GM18873 (cell line): ENCODE measurements around the gene SIRT6.
"Not testable (repeated sequence)": the region's sequence is repeated elsewhere in the genome, so short reads cannot be mapped to it uniquely, and the experiment has no call there.

Source experiments
- ATAC-seq: cut with Tn5 transposase; IDR thresholded peaks from one replicate; pipeline ENCODE4 v1.9.1; 2021; ENCODE audit warnings: mild to moderate bottlenecking, moderate library complexity, moderate number of reproducible peaks; ENCODE audit not compliant: unreplicated experiment, low FRiP score

SIRT6 gene

DNA sequence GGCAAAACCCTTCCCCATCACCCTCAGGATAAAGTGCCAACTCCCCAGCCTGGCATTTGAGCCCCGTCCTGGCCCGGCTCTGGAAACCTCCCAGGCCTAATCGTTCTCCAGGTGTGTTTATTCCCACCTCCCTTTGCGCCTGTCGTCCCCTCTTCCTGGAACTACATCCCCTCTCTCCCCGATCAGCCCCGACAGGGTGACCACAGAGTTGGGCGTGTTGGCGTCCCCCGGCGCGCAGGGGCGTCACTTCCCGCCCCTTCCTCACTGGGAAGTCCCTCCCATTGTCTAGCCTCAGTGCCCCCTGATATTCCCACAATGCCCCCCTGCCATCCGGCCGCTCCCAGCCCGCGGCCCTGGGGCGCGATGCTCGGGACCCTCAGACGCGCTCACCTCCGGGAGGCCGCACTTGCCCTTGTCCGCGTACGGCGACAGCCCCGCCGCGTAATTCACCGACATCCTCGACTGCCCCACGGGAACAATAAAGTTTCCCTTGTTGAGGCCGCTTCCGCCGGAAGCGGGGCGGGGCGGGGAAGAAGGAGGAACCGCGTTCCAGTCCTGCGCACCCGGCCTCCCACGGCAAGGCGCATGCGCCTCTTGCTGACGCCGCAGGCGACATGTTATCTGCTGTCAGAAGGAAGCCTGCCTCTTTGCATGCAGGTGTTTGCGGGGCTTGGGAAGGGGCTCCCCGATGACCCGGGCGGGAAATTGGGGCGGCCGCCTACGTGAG is at the start of gene SIRT6, which contains the start of gene ANKRD24:
TSS of gene SIRT6 (minus strand) at position 480 of the 727 bp plus-strand sequence. CDS start at position 456, 24 bp downstream.
TSS of gene ANKRD24 (plus strand) at position 606 of the 727 bp plus-strand sequence. CDS start 3,737 bp downstream, outside the sequence.
- ATAC-seq = peak; percentile 52

DNA sequence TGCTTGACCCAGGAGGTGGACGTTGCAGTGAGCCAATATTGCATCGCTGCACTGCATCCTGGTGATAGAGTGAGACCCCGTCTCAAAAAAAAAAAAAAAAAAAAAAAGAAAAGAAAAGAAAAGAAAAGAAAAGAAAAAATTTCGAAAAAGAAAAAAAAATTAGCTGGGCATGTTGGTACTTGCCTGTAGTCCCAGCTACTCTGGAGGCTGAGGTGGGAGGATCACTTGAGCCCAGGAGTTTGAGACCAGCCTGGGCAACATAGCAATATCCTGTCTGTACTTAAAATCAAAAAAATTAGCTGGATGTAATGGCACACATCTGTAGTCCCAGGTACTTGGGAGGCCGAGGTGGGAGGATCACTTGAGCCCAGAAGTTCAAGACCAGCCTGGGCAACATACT is 49.8 kb upstream of the SIRT6 start:
- ATAC-seq = not testable (repeated sequence)

DNA sequence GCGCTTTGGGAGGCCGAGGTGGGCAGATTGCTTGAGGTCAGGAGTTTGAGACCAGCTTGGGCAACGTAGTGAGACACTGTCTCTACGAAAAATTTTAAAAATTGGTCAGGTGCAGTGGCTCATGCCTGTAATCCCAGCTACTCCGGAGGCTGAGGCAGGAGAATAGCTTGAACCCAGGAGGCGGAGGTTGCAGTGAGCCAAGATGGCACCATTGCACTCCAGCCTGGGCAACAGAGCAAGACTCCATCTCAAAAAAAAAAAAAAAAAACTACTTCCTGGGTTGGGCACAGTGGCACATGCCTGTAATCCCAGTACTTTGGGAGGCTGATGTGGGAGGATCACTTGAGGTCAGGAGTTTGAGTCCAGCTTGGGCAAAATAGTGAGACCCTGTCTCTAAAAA is 49.2 kb upstream of the SIRT6 start:
- not testable (repeated sequence) for ATAC-seq

DNA sequence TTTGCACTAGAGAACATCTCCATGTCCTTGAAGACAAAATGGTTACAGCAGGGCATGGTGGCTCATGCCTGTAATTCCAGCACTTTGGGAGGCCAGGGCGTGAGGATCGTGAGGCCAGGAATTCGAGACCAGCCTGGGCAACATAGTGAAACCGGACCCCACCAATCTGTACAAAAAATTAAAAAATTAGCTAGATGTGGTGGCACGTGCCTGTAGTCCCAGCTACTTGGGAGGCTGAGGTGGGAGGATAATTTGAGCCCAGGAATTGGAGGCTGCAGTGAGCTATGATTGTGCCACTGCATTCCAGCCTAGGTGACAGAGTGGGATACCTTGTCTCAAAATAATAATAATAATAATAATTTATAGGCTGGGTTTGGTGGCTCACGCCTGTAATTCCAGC is 47.9 kb upstream of the SIRT6 start:
- ATAC-seq = not testable (repeated sequence)

DNA sequence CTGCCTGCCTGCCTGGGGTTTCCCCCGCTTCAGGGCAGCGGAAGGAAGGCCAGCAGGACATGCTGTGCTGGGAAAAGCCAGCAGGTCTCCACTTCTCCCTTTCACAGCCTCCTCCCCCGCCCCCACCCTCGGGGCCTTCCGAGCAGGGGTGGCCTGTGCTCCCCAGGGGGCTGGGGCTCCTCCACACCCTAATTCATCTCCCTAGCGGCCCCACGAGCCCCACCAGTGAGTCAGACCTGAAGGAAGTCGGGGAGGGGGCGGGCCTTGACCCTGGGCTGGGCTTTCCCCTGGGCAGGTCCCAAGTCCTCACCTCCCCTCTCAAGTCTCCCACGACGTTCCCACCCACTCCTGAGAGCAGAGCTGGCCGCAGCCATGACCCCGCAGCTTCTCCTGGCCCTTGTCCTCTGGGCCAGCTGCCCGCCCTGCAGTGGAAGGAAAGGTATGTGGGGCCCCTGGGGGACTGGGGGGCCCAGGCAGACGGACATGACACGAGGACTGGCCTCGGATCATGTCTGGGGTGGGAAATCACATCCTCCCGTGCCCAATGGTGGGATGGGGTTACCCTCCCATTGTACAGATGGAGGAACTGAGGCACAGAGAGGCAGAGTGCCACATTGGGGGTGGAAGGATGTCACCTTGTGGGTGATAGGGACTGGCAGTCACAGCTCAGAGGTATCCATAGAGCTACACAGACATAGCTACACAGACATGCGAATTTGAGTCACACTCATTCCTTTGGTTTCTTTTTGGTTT is 47.0 kb upstream of the SIRT6 start, which contains the start of gene EBI3:
TSS of gene EBI3 (plus strand) at position 345 of the 753 bp plus-strand sequence. CDS start at position 373, 28 bp downstream.
- peak; percentile 51 for ATAC-seq

DNA sequence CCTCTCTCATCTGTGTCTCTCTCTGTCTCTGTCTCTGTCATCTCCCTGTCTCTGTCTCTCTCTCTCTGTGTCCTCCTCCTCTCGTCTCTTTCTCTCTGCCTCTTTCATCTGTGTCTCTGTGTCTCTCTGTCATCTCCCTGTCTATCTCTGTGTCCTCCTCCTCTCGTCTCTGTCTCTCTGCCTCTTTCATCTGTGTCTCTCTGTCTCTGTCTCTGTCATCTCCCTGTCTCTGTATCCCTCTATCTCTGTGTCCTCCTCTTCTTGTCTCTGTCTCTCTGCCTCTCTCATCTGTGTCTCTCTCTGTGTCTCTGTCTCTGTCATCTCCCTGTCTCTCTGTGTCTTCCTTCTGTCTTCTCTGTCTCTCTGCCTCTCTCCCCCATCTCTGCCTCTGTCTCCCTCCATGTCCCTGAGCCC is 46.4 kb upstream of the SIRT6 start:
- ATAC-seq = no peak

DNA sequence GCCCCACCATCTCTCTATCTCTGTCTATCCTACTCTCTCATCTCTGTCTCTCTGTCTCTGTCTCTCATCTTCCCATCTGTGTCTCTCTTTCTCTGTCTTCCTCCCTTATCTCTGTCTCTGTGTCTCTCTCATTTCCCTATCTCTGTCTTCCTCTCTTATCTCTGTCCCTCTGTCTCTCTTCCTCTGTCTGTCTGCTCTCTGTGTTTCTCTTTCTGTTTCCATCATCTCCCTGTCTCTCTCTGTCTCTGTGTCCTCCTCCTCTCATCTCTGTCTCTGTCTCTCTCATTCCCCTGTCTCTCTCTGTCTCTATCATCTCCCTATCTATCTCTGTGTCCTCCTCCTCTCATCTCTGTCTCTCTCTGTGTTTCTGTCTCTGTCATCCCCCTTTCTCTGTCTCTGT is 45.4 kb upstream of the SIRT6 start:
- no peak for ATAC-seq

DNA sequence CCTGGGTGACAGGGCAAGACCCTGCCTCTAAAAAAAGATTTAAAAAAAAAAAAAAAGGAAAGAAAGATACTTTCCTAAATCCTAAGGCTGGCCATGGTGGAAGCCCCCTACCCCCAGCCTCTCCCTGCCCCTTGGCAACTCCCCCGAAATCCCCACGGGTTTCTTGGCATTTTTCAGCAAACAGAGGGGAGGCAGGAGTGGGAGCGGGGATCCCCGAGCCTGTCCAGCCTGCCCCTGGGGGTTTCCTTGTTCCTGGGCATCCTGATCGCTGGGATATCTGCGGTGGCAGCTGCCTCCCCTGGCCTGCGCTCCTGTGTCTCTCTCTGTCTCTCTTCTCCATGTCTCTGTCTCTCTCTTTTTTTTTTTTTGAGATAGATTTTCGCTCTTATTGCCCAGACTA is 43.5 kb upstream of the SIRT6 start:
- ATAC-seq = no peak

DNA sequence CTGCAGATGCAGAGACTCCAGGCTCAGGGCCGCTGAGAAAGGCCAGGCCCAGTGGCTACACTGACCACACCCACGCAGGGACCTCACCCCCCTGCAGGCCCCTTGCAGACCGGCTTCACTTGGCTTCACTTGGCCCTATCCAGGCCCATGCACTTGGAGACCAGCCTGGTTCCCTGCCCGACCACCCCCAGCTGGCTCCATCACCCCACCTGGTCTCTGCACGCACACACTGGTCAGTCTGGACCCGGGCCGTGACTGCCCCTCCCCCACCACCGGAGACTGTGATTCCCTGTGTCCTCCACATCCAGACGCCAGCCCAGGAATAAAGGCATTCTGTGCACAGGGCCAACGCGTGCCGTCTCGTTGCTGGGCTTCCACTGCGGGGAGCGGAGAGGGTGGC is 42.1 kb upstream of the SIRT6 start:
- ATAC-seq = no peak

DNA sequence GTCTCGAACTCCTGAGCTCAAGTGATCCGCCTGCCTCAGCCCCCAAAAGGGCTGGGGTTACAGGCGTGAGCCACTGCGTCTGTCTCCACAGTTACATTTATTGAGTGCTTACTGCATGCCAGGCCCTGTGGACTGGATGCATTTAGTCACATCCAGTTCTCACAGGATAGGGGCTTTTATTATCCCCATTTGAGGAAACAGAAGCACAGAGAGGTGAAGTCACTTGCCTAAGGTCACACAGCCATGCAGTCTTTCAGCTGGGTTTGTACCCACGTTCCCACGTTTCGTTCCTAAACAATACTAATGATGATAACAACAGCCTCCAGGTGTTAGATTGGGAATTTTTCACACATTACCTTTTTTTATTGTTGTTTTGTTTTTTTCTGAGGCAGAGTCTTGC is 37.8 kb upstream of the SIRT6 start:
- ATAC-seq = no peak

DNA sequence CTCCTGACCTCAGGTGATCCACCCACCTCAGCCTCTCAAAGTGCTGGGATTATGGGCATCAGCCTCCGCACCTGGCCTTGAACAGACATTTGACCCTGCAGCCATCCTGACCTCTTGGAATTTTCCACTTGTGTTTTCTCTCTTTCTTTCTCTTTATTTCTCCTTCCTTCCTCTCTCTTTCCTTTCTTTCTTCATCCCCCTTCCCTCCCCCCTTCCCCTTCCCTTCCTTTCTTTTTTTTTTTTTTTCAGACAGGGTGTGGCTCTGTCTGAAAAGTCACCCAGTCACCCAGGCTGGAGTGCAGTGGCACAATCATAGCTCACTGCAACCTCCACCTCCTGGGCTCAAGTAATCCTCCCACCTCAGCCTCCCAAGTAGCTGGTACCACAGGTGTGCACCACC is 36.2 kb upstream of the SIRT6 start:
- not testable (repeated sequence) for ATAC-seq

DNA sequence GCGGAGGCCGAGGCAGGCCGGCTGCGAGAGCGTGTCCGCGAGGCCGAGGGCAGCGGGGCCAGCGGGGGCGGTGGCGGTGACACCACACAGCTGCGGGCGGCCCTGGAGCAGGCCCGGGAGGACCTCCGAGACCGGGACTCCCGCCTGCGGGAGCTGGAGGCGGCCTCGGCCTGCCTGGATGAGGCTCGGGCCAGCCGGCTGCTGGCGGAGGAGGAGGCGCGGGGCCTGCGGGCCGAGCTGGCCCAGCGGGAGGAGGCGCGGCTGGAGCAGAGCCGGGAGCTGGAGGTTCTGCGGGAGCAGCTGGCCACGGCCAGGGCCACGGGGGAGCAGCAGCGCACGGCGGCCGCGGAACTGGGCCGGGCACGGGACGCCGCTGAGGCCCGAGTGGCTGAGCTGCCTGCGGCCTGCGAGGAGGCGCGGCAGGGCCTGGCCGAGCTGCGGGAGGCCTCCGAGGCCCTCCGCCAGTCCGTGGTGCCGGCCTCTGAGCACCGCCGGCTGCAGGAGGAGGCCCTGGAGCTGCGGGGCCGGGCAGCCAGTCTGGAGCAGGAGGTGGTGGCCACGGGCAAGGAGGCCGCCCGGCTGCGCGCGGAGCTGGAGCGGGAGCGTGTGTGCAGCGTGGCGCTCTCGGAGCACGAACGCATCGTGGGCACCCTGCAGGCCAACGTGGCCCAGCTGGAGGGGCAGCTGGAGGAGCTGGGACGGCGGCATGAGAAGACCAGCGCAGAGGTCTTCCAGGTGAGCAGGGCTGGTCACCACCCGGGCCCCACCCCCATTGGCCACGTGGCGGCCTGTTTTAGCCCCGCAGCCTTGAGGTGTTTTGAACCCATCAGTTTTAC is 35.3 kb upstream of the SIRT6 start:
- no peak for ATAC-seq

DNA sequence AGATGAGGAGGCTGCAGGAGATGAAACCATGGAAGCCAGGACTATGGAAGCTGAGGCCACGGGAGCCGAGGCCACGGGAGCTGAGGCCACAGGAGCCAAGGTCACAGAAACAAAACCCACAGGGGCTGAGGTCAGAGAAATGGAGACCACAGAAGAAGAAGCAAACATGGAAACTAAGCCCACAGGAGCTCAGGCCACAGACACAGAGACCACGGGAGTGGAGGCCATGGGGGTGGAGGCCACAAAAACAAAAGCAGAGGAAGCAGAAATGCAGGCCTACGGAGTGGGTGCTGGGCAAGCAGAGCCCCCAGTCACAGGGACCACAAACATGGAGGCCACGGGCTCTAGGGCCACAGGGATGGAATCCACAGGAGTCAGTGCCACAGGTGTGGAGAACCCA is 34.5 kb upstream of the SIRT6 start:
- no peak for ATAC-seq

DNA sequence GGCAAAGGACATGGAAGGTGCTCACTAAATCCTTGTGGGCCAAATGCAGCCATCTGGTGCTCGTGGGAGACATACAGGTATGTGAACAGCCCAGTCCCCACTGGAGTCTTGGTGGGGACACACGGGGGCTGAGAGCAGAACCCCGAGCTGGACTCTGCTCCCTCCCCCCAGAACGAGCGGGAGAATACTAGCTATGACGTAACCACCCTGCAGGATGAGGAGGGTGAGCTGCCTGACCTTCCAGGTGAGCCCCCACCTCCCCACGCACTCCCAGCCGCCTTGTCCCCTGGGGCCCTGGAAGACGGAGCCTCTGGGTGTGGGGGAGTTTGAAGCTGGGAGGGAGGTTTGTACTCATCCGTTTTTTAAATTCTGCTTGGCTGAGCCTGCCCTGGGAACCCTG is 33.4 kb upstream of the SIRT6 start:
- ATAC-seq = no peak

DNA sequence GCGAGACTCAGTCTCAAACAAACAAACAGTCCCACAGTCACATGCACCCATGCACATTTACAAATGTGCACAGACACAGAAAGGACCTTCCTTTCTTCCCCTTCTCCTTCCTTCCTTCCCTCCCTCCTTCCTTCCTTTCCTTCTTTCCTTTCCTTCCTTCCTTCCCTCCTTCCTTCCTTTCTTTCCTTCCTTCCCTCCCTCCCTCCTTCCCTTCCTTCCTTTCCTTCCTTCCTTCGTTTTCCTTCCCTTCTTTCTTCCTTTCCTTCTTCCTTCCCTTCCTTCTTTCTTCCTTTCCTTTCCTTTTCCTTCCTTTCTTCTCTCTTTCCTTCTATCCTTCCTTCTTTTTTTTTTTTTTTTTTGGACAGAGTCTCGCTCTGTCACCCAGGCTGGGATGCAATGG is 30.8 kb upstream of the SIRT6 start:
- ATAC-seq = no peak

DNA sequence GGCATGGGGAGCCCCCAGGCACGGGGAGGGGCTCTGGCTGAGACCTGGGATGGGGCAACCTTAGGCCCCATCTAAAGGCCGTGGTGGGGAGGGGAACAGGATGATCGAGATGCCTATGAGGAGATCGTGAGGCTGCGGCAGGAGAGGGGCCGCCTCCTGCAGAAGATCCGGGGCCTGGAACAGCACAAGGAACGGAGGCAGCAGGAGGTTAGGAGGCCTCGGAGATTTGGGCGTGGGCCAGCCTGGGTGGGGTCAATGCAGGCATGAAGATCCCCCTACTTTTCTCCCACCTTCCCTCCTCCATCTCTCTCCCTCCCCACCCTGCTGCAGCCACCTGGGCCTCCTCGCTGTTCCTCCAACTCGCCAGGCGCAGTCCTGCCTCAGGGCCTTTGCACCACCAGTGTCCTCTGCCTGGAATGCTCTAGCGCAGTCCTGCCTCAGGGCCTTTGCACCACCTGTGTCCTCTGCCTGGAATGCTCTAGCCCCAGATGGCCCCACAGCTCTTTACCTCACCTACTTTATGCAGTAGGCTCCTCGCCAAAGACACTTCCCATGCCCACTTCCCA is 27.9 kb upstream of the SIRT6 start:
- no peak for ATAC-seq

DNA sequence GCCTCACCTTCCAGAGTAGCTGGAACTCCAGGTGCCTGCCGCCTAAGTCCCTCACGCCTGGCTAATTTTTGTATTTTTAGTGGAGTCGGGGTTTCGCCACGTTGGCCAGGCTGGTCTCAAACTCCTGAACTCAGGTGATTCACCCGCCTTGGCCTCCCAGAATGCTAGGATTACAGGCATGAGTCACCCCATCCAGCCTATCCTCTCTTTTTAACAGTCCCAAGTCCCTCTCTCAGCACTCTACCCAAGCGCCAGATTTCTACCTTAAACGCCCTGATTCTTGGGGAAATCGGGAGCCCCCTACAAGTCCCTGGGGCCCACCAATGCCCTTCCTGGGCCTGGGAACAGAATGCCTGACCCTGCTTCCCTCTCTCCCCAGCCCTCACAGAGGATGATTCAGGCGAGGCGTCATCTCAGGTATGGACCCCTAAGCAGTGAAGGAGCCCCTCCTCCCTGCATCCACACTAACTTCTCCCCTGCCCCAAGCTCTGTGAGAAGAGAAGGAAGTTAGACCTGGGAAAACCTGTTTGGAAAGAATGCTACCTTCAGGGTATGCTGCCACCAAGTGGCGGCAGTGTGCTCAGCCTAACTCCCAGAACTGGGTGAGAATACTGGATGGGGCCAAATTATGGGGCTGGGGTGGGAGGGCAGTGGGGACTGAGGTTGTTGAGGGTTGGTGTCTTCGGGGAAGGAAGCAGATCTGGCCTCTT is 26.2 kb upstream of the SIRT6 start:
- ATAC-seq = no peak

DNA sequence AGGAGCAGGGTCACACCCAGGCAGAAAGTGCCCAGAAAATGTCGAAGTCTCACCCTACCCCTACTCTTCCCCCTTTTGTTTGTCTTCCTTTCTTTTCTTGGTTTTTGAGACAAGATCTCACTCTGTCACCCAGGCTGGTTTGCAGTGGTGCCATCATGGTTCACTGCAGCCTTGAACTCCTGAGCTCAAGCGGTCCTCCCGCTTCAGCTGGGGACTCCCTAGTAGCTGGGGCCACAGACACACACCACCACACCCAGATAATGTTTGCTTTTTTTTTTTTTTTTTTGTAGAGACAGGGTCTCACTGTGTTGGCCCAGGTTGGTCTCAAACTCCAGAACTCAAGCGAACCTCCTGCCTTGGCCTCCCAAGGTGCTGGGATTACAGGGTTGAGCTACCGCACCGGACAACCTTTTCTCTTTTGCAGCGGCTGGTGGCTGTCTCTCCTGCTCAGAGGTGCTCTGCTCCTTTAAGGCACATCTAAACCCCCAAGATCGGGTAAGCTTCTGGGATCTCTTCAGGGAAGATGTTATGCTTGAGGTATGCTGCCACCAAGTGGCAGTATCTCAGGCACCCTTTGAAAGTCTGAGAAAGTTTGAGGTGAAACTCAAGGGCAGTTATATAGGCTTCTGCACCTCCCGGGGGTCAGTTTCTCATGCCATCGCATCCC is 24.6 kb upstream of the SIRT6 start:
- ATAC-seq = no peak

DNA sequence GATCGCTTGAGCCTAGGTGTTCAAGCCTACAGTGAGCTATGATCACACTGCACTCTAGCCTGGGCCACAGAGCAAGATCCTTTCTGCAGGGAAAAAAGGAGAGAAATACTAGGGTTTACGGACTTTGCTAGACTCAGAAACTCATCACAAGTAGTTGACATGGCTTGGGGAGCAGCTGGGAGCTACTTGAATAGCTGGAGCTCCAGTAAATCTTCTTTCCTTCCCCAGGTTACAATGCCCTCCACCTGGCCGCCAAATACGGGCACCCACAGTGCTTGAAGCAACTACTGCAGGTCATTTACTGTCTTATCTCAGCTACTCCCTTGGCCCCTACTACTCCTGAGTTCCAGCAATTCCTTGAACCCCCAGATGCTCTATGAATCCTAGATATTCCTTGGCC is 19.4 kb upstream of the SIRT6 start:
- ATAC-seq = no peak
